Activated CD8-positive, alpha-beta T cell treated with anti-CD3 and anti-CD28 coated beads, Interleukin-2, amount 10 ng/mL, durations not matched to agents 7 days and 5 days (primary cell): ENCODE data around the gene OLFML2A. TPM values are rescaled to one million over a fixed set of nuclear protein-coding genes. Genes with fewer than 3 reads are reported as not detected.

Source experiments
- ATAC-seq: fragments of 150-1000 bp; cut with Tn5 transposase; one replicate; pipeline ENCODE4 v1.10.0; 2021; ENCODE audit warnings: moderate library complexity
- CTCF ChIA-PET: fragments of 350-600 bp; sonication (Branson Sonifier 250); formaldehyde crosslinking; loops from one replicate; lab custom pipeline; 2021; ENCODE audit warnings: antibody characterized with exemption; lab: Charles Lee
- POLR2A ChIA-PET: fragments of 350-600 bp; sonication (Branson Sonifier 250); formaldehyde crosslinking; loops from one replicate; lab custom pipeline; 2021; ENCODE audit warnings: antibody characterized with exemption; lab: Charles Lee
- DNase-seq: peaks from one replicate; pipeline ENCODE4 v3.0.0-alpha.2; 2020
- H3K27ac Mint-ChIP-seq: one replicate; pipeline ENCODE4 v1.8.0; 2021; ENCODE audit warnings: mild to moderate bottlenecking, mixed read lengths
- H3K27me3 Mint-ChIP-seq: one replicate; pipeline ENCODE4 v1.8.0; 2021; ENCODE audit warnings: low read depth, mixed read lengths
- H3K36me3 Mint-ChIP-seq: one replicate; pipeline ENCODE4 v1.8.0; 2021; ENCODE audit warnings: low read depth, mixed read lengths
- H3K4me1 Mint-ChIP-seq: one replicate; pipeline ENCODE4 v1.8.0; 2021; ENCODE audit warnings: low read depth, mixed read lengths
- H3K4me3 Mint-ChIP-seq: one replicate; pipeline ENCODE4 v1.8.0; 2021; ENCODE audit warnings: mild to moderate bottlenecking, mixed read lengths
- H3K9me3 Mint-ChIP-seq: one replicate; pipeline ENCODE4 v1.8.0; 2022; ENCODE audit warnings: mixed read lengths; ENCODE audit not compliant: insufficient read depth
- total RNA-seq, 2 experiments: library from RNA; stranded (reverse); gene quantifications; one replicate each; pipeline ENCODE4 v1.2.3, GENCODE V29; 2021

The OLFML2A gene
- total RNA-seq, 2 experiments from 2014 or later = not detected

GRCh38 chr9:124800306-124801259 is 23.6 kb downstream of the OLFML2A start:
- no peak overlapping the region for H3K27ac Mint-ChIP-seq
- ATAC-seq = no peak

DNA sequence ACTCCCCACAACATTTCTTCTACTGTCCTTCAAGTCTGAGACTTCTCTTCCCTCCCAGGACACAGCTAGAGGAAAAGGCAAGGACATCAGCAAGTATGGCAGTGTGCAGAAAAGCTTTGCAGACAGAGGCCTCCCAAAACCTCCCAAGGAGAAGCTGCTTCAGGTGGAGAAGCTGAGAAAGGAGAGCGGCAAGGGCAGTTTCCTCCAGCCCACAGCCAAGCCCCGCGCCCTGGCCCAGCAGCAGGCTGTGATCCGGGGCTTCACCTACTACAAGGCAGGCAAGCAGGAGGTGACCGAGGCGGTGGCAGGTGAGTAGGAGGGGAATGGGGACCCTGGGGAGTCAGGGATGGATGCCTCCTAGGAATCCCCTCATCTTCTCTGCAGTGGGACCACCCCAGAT is 24.4 kb downstream of the OLFML2A start:
- CTCF ChIA-PET = interaction anchor here (1.1 to 1.5 kb wide), 3 partner anchors 27 to 51 kb away, joined by 4 to 5 read pairs (median 4); no protein-coding TSS in a partner anchor
- POLR2A ChIA-PET = interaction anchor here (0.5 kb wide), 1 partner anchor 39 kb away, joined by 3 read pairs; no protein-coding TSS in a partner anchor
- Mint-ChIP-seq H3K27me3 (peaks cover 9% of the 10 kb centered on the region), H3K36me3 (no peaks in the 10 kb centered on the region), H3K9me3 (no peaks in the 10 kb centered on the region), H3K4me1 (no peaks in the 10 kb centered on the region), H3K4me3 (no peak overlapping the region), H3K27ac (no peak overlapping the region)
- no peak for ATAC-seq
- no peak for DNase-seq

More at GRCh38 chr9:124800306-124801259, 23.6 kb downstream of the OLFML2A start:
- no peak for DNase-seq
- no peak overlapping the region for H3K4me3 Mint-ChIP-seq
- ChIA-PET CTCF (interaction anchor here (1.1 to 1.5 kb wide), 3 partner anchors 26 to 52 kb away, joined by 4 to 5 read pairs (median 4); no protein-coding TSS in a partner anchor), POLR2A (interaction anchor here (0.5 kb wide), 1 partner anchor 38 kb away, joined by 3 read pairs; no protein-coding TSS in a partner anchor)
- H3K36me3 Mint-ChIP-seq = no peaks in the 10 kb centered on the region
- H3K27me3 Mint-ChIP-seq = peaks cover 9% of the 10 kb centered on the region
- H3K9me3 Mint-ChIP-seq = no peaks in the 10 kb centered on the region
- no peaks in the 10 kb centered on the region for H3K4me1 Mint-ChIP-seq

DNA sequence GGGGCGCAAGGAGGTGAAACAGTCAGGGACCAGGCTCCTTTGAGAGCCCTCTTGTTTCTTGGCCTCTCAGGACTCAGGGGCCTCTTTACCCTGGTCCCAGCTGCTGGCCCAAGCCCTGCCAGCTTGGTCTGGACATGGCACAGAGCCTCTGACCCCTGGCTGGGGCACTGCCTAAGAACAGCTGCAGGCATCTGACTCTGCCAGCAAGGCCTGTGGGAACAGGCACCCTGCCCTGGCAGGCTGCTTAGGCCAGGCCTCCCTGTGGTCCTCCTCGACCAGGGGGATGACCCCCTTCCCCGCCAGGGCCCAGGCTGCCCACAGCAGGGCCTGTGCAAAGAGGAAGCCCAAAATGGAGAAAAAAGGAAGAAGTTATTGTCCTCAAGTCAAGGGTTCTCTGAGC is 25.5 kb downstream of the OLFML2A start:
- peaks cover 9% of the 10 kb centered on the region for H3K27me3 Mint-ChIP-seq
- no peaks in the 10 kb centered on the region for H3K9me3 Mint-ChIP-seq
- CTCF ChIA-PET = interaction anchor here (1.4 kb wide), 1 partner anchor 50 kb away, joined by 4 read pairs; no protein-coding TSS in a partner anchor
- POLR2A ChIA-PET = no interaction called here
- no peaks in the 10 kb centered on the region for H3K36me3 Mint-ChIP-seq
- no peak overlapping the region for H3K27ac Mint-ChIP-seq
- H3K4me1 Mint-ChIP-seq = no peaks in the 10 kb centered on the region
- H3K4me3 Mint-ChIP-seq = no peak overlapping the region
- ATAC-seq = no peak
- no peak for DNase-seq

GRCh38 chr9:124803911-124804310 is 27.0 kb downstream of the OLFML2A start:
- H3K36me3 Mint-ChIP-seq = no peaks in the 10 kb centered on the region
- no peak overlapping the region for H3K27ac Mint-ChIP-seq
- no peak overlapping the region for H3K4me3 Mint-ChIP-seq
- no peaks in the 10 kb centered on the region for H3K4me1 Mint-ChIP-seq
- ChIA-PET CTCF (no interaction called here), POLR2A (no interaction called here)
- DNase-seq (no peak), ATAC-seq (no peak)
- peaks cover 9% of the 10 kb centered on the region for H3K27me3 Mint-ChIP-seq
- no peaks in the 10 kb centered on the region for H3K9me3 Mint-ChIP-seq

- Mint-ChIP-seq H3K27ac (no peak overlapping the region), H3K36me3 (no peaks in the 10 kb centered on the region), H3K4me3 (no peak overlapping the region), H3K4me1 (no peaks in the 10 kb centered on the region), H3K9me3 (no peaks in the 10 kb centered on the region), H3K27me3 (peaks cover 9% of the 10 kb centered on the region)
- ChIA-PET POLR2A (no interaction called here), CTCF (no interaction called here)
- no peak for DNase-seq
- no peak for ATAC-seq
Observed at GRCh38 chr9:124805186-124805585, 28.3 kb downstream of the OLFML2A start.

DNA sequence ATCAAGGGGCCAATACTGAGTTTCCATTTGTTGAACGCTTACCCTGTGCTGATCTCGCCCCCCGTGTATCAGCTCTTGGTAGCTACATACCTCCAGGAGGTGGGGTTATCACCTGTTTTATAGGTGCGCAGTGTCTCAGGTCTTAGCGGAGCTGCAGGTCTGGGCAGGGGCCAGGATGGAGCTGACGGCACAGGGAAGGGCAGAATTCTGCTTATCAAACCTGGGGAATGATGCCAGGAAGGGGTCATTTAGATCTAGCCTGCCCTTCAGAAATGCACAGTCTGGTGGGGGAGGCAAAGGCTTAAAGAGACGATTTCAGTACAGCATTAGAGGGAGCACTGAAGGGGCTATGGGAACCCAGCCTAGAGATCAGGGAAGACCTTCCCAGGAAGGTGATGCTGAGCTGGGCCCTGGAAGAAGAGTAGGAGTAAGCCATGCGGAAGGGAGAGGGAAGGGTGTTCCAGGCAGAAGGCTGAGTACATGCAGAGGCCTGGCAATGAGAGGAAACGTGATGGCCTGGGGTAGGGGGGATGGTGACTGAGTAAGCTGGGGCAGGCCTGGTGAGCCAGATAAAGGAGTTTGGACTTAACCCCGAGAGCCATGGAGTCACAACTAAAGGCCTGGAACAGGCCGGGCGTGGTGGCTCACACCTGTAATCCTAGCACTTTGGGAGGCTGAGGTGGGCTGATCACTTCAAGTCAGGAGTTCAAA is 31.5 kb downstream of the OLFML2A start:
- ATAC-seq (no peak), DNase-seq (no peak)
- Mint-ChIP-seq H3K27me3 (no peaks in the 10 kb centered on the region), H3K27ac (no peak overlapping the region), H3K9me3 (no peaks in the 10 kb centered on the region), H3K4me1 (no peaks in the 10 kb centered on the region), H3K36me3 (no peaks in the 10 kb centered on the region), H3K4me3 (no peak overlapping the region)
- CTCF ChIA-PET = interaction anchor here (0.9 kb wide), 1 partner anchor 45 kb away, joined by 3 read pairs; the partner anchor contains the start of gene WDR38
- POLR2A ChIA-PET = no interaction called here

GRCh38 chr9:124809211-124809610 is 32.3 kb downstream of the OLFML2A start:
- Mint-ChIP-seq H3K36me3 (no peaks in the 10 kb centered on the region), H3K27ac (no peak overlapping the region), H3K4me3 (no peak overlapping the region), H3K4me1 (no peaks in the 10 kb centered on the region), H3K27me3 (no peaks in the 10 kb centered on the region), H3K9me3 (no peaks in the 10 kb centered on the region)
- POLR2A ChIA-PET = no interaction called here
- CTCF ChIA-PET = interaction anchor here (0.9 kb wide), 1 partner anchor 44 kb away, joined by 3 read pairs; the partner anchor contains the start of gene WDR38
- DNase-seq (no peak), ATAC-seq (no peak)

- Mint-ChIP-seq H3K9me3 (no peaks in the 10 kb centered on the region), H3K36me3 (no peaks in the 10 kb centered on the region), H3K4me3 (no peak overlapping the region), H3K27ac (no peak overlapping the region), H3K4me1 (no peaks in the 10 kb centered on the region), H3K27me3 (no peaks in the 10 kb centered on the region)
- ATAC-seq (no peak), DNase-seq (no peak)
- ChIA-PET CTCF (no interaction called here), POLR2A (no interaction called here)
Observed at GRCh38 chr9:124809741-124810500, 33.0 kb downstream of the OLFML2A start.

- no peaks in the 10 kb centered on the region for H3K36me3 Mint-ChIP-seq
- no peak overlapping the region for H3K4me3 Mint-ChIP-seq
- H3K27me3 Mint-ChIP-seq = no peaks in the 10 kb centered on the region
- ChIA-PET POLR2A (no interaction called here), CTCF (no interaction called here)
- H3K27ac Mint-ChIP-seq = no peak overlapping the region
- no peak for DNase-seq
- H3K9me3 Mint-ChIP-seq = no peaks in the 10 kb centered on the region
- ATAC-seq = no peak
- no peaks in the 10 kb centered on the region for H3K4me1 Mint-ChIP-seq
Observed at GRCh38 chr9:124810663-124811355, 33.9 kb downstream of the OLFML2A start.

GRCh38 chr9:124812441-124812876 is 35.5 kb downstream of the OLFML2A start:
- ATAC-seq (no peak), DNase-seq (no peak)
- CTCF ChIA-PET = interaction anchor here (0.9 kb wide), 1 partner anchor 40 kb away, joined by 3 read pairs; no protein-coding TSS in a partner anchor
- peaks cover 3% of the 10 kb centered on the region for H3K27me3 Mint-ChIP-seq
- no peak overlapping the region for H3K4me3 Mint-ChIP-seq
- no peaks in the 10 kb centered on the region for H3K36me3 Mint-ChIP-seq
- peaks cover 5% of the 10 kb centered on the region for H3K4me1 Mint-ChIP-seq
- no peaks in the 10 kb centered on the region for H3K9me3 Mint-ChIP-seq
- H3K27ac Mint-ChIP-seq = no peak overlapping the region
- POLR2A ChIA-PET = no interaction called here
